H1 (cell line): Measurements from ENCODE around the gene SRGAP3. TPM values are rescaled to one million over a fixed set of nuclear protein-coding genes. Genes with fewer than 3 reads are reported as not detected.

Experiments used
- CHD7 ChIP-seq: fragments of 300-600 bp; sonication (generic); IDR thresholded peaks from 2 replicates; pipeline ENCODE4 v1.7.1; 2012; ENCODE audit warnings: low read length, moderate library complexity, mild to moderate bottlenecking, inconsistent platforms; ENCODE audit not compliant: insufficient replicate concordance
- CTCF ChIP-seq, 3 experiments: IDR thresholded peaks; 1 replicate in 2 of 3; 2 replicates in 1 of 3; pipeline versions ENCODE4 v1.5.1 to v1.6.1; 2011; ENCODE audit warnings: low read length in 3 of 3, mild to moderate bottlenecking in 3 of 3, inconsistent platforms in 2 of 3, low read depth in 1 of 3, moderate library complexity in 1 of 3; ENCODE audit not compliant: insufficient read depth in 1 of 3; ENCODE audit errors: control extremely low read depth in 1 of 3
- EZH2 ChIP-seq: fragments of 200-600 bp; sonication (generic); IDR thresholded peaks from 2 replicates; pipeline ENCODE4 v1.7.1; 2012; ENCODE audit warnings: low read depth, mild to moderate bottlenecking, moderate library complexity, low read length, inconsistent platforms; ENCODE audit not compliant: severe bottlenecking
- FOSL1 ChIP-seq: IDR thresholded peaks from 2 replicates; pipeline ENCODE4 v1.6.1; 2011; ENCODE audit warnings: mild to moderate bottlenecking, low read depth, low read length, moderate library complexity; ENCODE audit not compliant: insufficient read depth
- HDAC6 ChIP-seq: IDR thresholded peaks from one replicate; pipeline ENCODE4 v1.7.1; 2012; ENCODE audit warnings: low read depth, mild to moderate bottlenecking, inconsistent platforms, low read length, moderate library complexity
- NANOG ChIP-seq: IDR thresholded peaks from 2 replicates; pipeline ENCODE4 v1.6.1; 2011; ENCODE audit warnings: low read length, low read depth, mild to moderate bottlenecking, inconsistent platforms; ENCODE audit not compliant: insufficient read depth, poor library complexity, severe bottlenecking
- SIX5 ChIP-seq: IDR thresholded peaks from 2 replicates; pipeline ENCODE4 v1.6.1; 2011; ENCODE audit warnings: mild to moderate bottlenecking, low read depth, low read length
- SP4 ChIP-seq: IDR thresholded peaks from 2 replicates; pipeline ENCODE4 v1.6.1; 2012; ENCODE audit warnings: low read length, inconsistent platforms
- polyA plus RNA-seq, 7 experiments: library from polyadenylated mRNA; depleted of rRNA in 3 of 7; stranded (reverse) in 5 of 7; unstranded in 2 of 7; fragments of >200 nt in 5 of 7; fragments of 200-250 nt in 2 of 7; gene quantifications; 1 replicate in 5 of 7; 2 replicates in 1 of 7; 4 replicates in 1 of 7; pipeline versions ENCODE4 v1.2.1 to v1.2.3, GENCODE V29; 2011 to 2013; ENCODE audit warnings: missing spikeins in 2 of 7, mixed read lengths in 2 of 7
- total RNA-seq: library from RNA; stranded (reverse); fragmentation: NEBNext Ultra II Directional; extraction: Animal tissue kit (Norgen Biotek cat#: 25700); gene quantifications from 2 replicates; pipeline ENCODE4 v1.2.1, GENCODE V29; 2021

SRGAP3 gene
- total and polyA plus RNA-seq, 2 of the 8 experiments (the other 6 are each of a cell fraction or from before 2014, with no cell fraction given): 5.8 to 11.4 TPM

- TF ChIP-seq CHD7 (no peak), SP4 (no peak), FOSL1 (no peak), HDAC6 (no peak), CTCF (IDR thresholded peaks at IDR 0.05; ENCODE audit: control extremely low read depth in 1 of 3, insufficient read depth in 1 of 3, low read depth in 1 of 3, low read length in 3 of 3) (no peak), SIX5 (no peak), EZH2 (no peak), NANOG (no peak)
These were observed 283.2 kb downstream of the SRGAP3 start (continued) for GRCh38 chr3:8966150-8966819.
